Fibroblast of skin of left biceps (primary cell): ENCODE measurements around the gene NPTX1.

Experiments used
- DNase-seq, 2 experiments: peaks; one replicate each; pipeline ENCODE4 v3.0.0-alpha.2; 2013; ENCODE audit warnings: low read depth in 2 of 2

Gene NPTX1

GRCh38 chr17:80443916-80444643, 32.3 kb downstream of the NPTX1 start:
- DNase-seq = no peak

DNA sequence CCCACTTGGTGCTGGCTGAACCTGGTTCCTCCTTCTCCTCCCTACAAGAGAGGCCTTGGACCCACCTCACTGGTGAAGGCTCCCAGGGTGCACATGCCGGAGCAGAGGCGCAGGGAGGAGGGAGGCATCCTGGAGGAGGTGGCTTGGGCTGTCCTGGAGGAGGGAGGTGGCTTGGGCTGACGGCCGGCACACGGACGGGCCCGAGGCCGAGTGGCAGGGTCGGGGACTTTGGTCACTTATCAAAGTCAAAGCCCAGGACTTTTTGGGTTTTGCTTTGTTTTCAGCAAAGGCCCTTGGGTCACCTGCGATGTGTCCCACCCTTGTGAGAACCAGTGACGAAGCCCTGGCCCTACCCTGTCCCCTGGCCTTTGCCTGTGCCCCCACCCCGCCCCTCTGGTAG, 32.9 kb downstream of the NPTX1 start:
- DNase-seq = no peak

- DNase-seq = no peak
Observed at GRCh38 chr17:80442764-80443163, 33.6 kb downstream of the NPTX1 start.

- no peak for DNase-seq
Observed at GRCh38 chr17:80442323-80442659, 34.1 kb downstream of the NPTX1 start.

- DNase-seq = no peak
Observed at GRCh38 chr17:80441598-80442322, 34.6 kb downstream of the NPTX1 start.

DNA sequence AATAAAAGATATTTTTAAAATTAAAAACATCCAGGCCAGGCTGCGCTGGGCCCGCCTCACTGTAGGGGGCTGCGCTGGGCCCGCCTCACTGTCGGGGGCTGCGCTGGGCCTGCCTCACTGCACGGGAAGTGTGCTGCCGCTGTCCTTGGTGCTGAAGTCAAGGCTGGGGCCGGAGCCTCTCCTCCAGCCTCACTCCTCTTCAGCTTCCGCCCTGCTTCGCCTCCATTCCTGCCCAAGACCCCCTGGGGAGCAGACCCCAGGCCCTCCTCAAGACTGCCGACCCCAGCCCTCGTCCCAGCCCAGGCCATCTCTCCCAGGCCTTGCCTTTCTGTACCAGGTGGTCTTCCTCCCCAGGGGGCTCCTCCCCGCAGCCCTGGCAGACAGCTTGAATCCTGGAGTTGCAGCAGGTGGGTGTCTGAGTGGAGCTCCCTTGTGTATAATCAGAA, 35.3 kb downstream of the NPTX1 start:
- no peak for DNase-seq

DNA sequence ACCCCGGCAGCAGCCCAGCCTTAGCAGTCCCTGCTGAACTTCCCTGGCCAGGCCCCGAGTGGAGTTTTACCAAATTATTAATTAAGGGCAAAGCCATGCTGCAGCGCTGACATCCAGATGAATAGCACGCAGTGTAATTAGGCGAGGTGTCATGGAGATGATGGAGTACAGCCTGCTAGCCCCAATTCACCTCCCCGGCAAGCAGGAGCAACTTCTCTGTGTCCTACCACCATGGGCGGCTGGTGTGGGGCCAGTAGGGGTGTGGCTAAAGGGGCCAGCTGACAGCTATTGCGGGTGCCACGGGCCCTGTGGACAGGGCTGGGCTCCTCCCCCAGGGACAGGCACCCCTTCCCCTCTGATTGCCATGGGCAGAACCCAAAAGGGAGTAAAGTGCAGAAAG, 36.9 kb downstream of the NPTX1 start:
- no peak for DNase-seq

DNA sequence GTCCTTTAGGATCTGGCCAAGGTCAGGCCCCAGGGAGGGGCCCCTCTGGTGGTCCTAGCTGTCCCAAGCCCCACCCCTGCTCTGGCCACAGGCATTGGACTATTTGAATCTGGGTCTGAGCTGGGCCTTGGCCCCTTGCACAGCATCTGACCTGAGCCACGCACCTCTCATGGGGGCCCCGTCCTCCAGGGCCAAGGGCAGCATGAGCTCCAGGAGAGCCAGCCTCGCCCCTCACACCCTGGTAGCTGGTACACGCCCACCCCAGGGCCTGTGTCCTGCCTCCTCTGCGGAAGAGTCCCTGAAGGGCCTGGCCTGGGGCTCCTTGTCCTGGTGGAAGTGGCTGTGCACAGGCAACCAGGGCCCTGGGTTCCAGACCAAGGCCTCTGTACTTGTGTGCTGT, 37.6 kb downstream of the NPTX1 start:
- no peak for DNase-seq

DNA sequence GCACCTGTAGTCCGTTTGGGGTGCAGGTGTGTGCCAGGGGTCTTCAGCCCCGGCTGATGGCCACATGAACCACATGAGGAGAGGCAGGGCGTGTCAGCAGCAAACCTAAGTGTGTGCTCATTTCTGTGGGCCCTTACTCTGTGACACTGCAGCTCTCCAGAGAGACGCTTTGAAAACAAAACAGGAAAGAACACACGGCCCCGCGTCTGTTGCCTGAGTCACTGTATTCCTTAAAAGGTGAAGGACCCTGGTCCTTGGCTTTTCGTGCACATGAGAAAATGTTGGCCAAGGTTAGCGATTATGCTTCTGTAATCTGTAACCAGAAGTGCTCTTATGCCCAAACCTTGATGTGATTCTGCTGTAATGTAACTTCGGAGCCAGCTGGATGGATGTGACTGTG, 38.9 kb downstream of the NPTX1 start:
- no peak for DNase-seq

GRCh38 chr17:80433916-80434666, 42.3 kb downstream of the NPTX1 start:
- DNase-seq = no peak

DNA sequence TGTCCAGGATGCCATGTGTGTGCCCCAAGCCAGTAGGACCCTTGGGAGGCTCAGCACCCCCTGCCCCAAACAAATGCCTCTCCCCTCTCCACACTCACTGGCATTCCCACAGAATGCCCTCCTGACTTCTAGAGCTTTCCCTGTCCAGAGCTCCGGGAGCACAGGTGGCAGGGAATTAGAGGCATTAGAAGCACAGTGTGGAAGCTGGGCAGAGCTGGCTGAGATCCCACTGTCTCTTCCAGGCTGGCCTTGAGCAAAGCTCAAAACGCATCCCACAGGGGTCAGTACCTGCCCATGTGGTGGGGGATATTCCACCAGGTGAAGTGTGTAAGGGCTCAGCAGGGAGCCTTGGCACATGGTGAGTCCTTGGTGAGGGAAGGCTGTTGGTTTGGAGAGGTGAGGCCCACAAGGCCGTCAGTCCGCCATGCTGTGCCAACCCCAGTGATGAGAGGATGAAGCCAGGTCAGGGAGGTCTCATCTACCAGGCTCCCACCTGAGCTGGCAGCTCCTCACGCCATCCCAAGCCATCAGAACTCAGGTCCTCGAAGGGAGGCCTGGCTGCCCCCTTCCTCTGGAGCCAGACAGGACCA, 43.4 kb downstream of the NPTX1 start:
- no peak for DNase-seq

- DNase-seq = no peak
Observed at GRCh38 chr17:80432350-80432955, 44.0 kb downstream of the NPTX1 start.

GRCh38 chr17:80431246-80432195, 44.9 kb downstream of the NPTX1 start:
- DNase-seq = no peak

DNA sequence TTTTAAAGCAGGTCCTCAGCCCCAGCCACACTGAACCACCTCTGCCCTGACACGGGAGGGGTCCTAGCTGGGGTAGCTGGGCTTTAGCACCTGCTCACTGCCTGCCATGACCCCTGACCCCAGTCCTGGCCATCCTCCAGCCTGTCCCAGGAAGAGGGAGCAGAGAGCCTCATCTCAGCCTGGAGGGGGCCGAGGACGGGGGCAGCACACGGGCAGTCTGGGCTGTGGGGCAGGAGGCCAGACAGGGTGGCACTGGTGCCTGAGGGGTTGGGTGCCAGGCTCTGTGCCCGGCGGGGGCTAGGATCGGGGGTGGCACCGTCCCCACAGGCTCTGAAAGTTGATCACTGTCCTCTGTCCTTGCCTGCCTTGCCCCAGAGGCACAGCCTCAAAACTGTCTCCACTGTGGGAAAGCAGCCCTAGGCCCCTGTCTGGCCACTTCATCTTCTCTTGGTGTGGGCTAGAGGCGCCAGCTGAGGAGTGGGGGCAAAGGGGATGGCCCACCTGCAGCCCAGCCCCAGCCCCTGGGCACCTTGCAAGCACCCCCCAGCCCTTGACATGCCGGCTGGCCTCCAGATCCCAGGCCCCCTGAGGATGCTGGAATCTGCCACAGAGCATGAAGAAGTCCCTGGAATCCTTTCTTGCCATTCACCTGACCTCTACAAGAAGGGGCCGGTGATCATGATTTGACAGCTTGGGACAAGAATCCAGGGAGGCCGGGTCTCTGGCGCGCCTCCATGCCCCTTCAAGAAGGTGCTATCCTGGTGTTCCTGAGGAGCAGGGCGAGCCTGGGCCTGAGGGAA, 45.8 kb downstream of the NPTX1 start:
- no peak for DNase-seq

DNA sequence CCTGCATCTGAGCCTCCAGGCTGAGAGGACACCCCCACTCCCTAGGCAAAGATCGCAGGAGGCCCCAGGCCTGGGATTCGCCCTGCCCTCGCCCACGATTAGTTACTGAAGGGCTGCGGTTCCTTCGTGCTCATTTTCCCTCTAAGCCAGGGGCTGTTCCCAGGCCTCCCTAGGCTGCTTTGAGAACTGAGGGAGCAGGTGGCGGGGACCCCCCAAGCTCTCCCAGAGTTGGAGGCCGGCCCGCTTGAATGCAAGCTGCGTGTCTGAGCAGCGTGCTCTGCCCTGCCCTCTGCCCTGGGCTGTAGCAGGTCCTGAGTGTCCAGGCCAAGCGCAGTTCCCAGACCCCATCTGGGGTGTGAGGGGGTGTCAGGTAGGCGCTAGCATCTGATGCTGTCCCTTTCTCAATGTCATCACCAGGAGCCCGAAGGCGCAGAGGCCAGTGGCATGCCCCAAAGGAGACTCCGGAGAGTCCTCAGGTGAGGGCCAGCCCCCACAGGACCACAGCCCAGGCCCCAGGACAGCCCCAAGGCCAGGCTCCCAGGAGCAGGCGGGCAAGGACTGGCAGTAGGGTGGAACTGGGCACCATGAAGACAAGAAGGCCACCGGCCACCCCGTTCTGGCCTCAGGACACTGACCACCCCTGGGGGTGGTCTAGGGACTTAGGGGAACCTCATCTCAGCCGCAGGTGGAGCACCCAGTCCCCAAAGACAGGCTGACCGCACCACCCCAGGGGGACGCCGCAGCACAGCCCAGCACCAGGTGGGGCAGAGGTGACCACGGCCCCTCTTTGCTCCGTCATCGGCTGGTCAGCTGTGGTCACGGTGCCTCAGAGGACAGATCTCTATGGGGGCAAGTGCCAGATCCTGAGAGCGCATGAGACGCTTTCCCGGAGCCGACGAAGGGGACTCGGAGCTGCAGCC, 46.8 kb downstream of the NPTX1 start:
- DNase-seq = no peak

GRCh38 chr17:80428796-80429195, 47.6 kb downstream of the NPTX1 start:
- no peak for DNase-seq

DNA sequence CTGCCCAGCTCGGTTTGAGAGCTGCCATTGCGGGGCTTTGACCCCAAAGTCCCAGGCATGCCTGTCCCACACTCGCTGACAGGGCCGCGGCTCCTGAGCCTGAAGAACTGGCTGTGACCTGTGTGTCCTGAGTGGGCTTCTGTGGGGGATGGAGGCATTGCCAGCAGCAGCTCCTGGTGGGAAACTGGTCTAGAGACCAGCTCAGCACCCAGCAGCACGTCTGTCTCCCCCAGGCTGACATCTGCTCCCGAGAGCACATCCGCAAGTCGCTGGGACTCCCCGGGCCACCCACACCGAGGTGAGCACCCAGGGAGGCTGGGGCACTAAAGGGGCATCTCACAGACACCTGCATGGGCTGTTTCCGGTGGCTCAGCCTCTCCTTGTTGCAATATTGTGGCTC, 48.0 kb downstream of the NPTX1 start:
- no peak for DNase-seq

GRCh38 chr17:80427366-80428282, 48.8 kb downstream of the NPTX1 start:
- no peak for DNase-seq
